Astrocyte (in vitro differentiated cells and primary cell): ENCODE results near the gene KIF1A. TPM values are rescaled to one million over a fixed set of nuclear protein-coding genes. Genes with fewer than 3 reads are reported as not detected.
"Not testable (repeated sequence)": the region's sequence is repeated elsewhere in the genome, so short reads cannot be mapped to it uniquely, and the experiment has no call there.

ENCODE experiments used
- DNase-seq: peaks from one replicate; pipeline ENCODE4 v3.0.0-alpha.2; 2010; ENCODE audit warnings: low read depth
- FAIRE-seq: peaks from 2 replicates; lab custom pipeline; 2011; peaks lifted over from hg19 to GRCh38; lab: Jason Lieb, UNC
- H2AFZ ChIP-seq: 2 replicates; pipeline ENCODE4 v1.6.0; 2012; ENCODE audit warnings: low read depth, low read length, inconsistent platforms
- H3K27ac ChIP-seq: 2 replicates; pipeline ENCODE4 v1.5.1; 2011; ENCODE audit warnings: low read depth, low read length, inconsistent platforms
- H3K27me3 ChIP-seq: 2 replicates; pipeline ENCODE4 v1.6.0; 2011; ENCODE audit warnings: low read length, inconsistent platforms; ENCODE audit not compliant: insufficient read depth
- H3K36me3 ChIP-seq: 2 replicates; pipeline ENCODE4 v1.5.1; 2011; ENCODE audit warnings: low read length, inconsistent platforms; ENCODE audit not compliant: insufficient read depth
- H3K4me1 ChIP-seq: 2 replicates; pipeline ENCODE4 v1.5.1; 2011; ENCODE audit warnings: low read length, inconsistent platforms; ENCODE audit not compliant: insufficient read depth
- H3K4me2 ChIP-seq: 2 replicates; pipeline ENCODE4 v1.6.0; 2012; ENCODE audit warnings: low read length, inconsistent platforms
- H3K4me3 ChIP-seq: 2 replicates; pipeline ENCODE4 v1.5.1; 2011; ENCODE audit warnings: low read depth, mild to moderate bottlenecking, low read length, inconsistent platforms; ENCODE audit not compliant: insufficient read depth
- H3K79me2 ChIP-seq: 2 replicates; pipeline ENCODE4 v1.6.0; 2012; ENCODE audit warnings: mild to moderate bottlenecking, low read length, inconsistent platforms; ENCODE audit not compliant: insufficient read depth
- H3K9ac ChIP-seq: 2 replicates; pipeline ENCODE4 v1.6.0; 2012; ENCODE audit warnings: mild to moderate bottlenecking, low read length, inconsistent platforms
- H3K9me3 ChIP-seq: 2 replicates; pipeline ENCODE4 v1.5.1; 2012; ENCODE audit warnings: low read depth, mild to moderate bottlenecking, low read length, inconsistent platforms; ENCODE audit not compliant: insufficient read depth
- H4K20me1 ChIP-seq: 2 replicates; pipeline ENCODE4 v1.6.0; 2012; ENCODE audit warnings: low read length, inconsistent platforms; ENCODE audit not compliant: insufficient read depth
- H3K27ac Mint-ChIP-seq: one replicate; pipeline ENCODE4 v1.8.0; 2021; ENCODE audit warnings: mild to moderate bottlenecking, mixed read lengths; ENCODE audit not compliant: unreplicated experiment
- H3K27me3 Mint-ChIP-seq: one replicate; pipeline ENCODE4 v1.8.0; 2021; ENCODE audit warnings: low read depth, mixed read lengths; ENCODE audit not compliant: unreplicated experiment
- H3K36me3 Mint-ChIP-seq: one replicate; pipeline ENCODE4 v1.8.0; 2021; ENCODE audit warnings: low read depth, mixed read lengths; ENCODE audit not compliant: unreplicated experiment
- H3K4me1 Mint-ChIP-seq: one replicate; pipeline ENCODE4 v1.8.0; 2021; ENCODE audit warnings: low read depth, mixed read lengths; ENCODE audit not compliant: unreplicated experiment
- H3K4me3 Mint-ChIP-seq: one replicate; pipeline ENCODE4 v1.8.0; 2021; ENCODE audit warnings: mild to moderate bottlenecking, moderate library complexity, mixed read lengths; ENCODE audit not compliant: unreplicated experiment
- H3K9me3 Mint-ChIP-seq: one replicate; pipeline ENCODE4 v1.8.0; 2021; ENCODE audit warnings: mild to moderate bottlenecking, mixed read lengths; ENCODE audit not compliant: unreplicated experiment
- total RNA-seq: library from RNA; stranded (reverse); gene quantifications from 2 replicates; pipeline ENCODE4 v1.2.1, GENCODE V29; 2021

KIF1A gene
- total RNA-seq, 1 donor from 2014 or later, result 51.2 TPM

DNA sequence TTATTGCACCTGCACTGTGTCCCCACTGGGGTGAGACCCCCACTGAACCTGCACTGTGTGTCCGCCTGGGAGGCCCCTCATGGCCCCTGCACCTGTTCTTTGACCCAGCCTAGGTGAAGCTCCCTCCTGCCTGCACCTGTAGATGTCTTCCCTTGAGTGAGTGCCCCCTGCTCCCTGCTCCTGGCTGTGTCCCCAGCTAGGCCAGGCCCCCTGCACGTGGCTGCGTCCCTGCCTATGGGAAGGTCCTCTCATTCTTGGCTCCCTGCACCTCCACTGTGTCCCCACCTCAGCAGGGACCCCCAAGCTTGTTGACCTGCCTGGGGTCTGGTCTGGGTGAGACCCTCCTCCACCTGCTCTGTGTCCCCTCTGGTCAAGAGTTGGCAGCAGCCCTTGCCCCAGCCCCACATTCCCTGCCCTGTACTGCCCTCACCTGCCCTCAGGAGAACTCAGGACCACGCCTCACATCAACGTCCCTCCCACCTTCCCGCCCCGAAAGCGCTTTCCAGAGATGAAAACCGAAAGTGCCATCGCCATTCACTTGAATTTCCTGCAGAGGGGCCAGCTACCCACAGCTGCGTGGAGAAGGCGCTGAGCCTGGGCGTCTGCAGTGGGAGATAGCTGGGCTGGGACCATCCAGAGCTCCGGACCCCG, 136.6 kb downstream of the KIF1A start:
- H3K4me1 Mint-ChIP-seq, H3K9me3 ChIP-seq, H3K27ac ChIP-seq, H3K4me2 ChIP-seq, H3K27ac Mint-ChIP-seq, FAIRE-seq, H3K4me3 ChIP-seq, H3K9ac ChIP-seq, H3K9me3 Mint-ChIP-seq, H3K36me3 Mint-ChIP-seq, H3K4me3 Mint-ChIP-seq, H3K36me3 ChIP-seq, DNase-seq, H3K27me3 ChIP-seq, H3K79me2 ChIP-seq, H3K4me1 ChIP-seq, H2AFZ ChIP-seq, H4K20me1 ChIP-seq: not testable (repeated sequence)
- peaks cover 26% of the 10 kb centered on the region for H3K27me3 Mint-ChIP-seq

DNA sequence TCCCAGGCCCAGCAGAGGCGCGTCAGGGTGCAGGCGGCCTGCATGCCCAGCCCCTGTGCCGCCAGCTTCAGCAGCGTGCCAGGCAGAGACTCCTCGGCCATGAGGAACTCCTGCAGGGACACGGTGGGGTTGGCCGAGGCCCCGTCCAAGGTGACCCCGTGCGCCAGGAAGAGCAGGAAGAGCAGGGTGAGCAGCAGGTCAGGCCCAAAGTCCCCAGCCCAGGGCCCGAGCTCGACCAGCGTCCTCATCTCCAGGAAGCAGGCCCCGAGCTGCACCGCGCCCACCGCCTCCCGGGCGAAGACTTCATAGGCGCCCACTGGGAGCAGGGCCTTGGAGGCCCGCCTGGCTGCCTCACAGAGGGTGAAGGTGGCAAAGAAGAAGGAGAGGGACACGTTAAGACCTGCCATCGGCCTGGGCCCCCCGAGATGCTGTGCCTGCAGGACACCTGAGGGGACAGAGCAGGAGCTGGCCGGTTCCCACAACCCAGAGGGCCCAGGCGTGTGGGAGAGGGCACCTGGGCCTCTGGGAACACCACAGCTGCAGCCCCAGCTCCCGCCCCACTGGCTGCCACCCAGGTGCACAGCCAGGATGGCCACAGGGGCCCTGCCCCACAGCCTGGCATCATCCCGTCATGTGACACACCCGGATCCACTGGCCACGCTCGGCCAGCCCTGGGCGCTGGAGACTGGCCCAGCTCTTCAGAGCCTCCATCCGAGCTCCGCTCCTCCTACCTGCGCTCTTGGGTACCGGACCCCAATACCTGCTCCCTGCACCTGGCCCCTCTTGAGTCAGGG, 137.4 kb downstream of the KIF1A start, which contains the start of gene AQP12B:
Gene AQP12B (minus strand): TSS at position 455 of the 794 bp plus-strand sequence. CDS start 48 bp downstream, at position 407.
- not testable (repeated sequence) for H3K36me3 ChIP-seq, H3K4me2 ChIP-seq, H2AFZ ChIP-seq, H3K9me3 Mint-ChIP-seq, FAIRE-seq, H4K20me1 ChIP-seq, H3K36me3 Mint-ChIP-seq, H3K27ac Mint-ChIP-seq, DNase-seq, H3K4me3 ChIP-seq, H3K9ac ChIP-seq, H3K9me3 ChIP-seq, H3K27me3 ChIP-seq, H3K79me2 ChIP-seq, H3K4me3 Mint-ChIP-seq, H3K4me1 ChIP-seq, H3K4me1 Mint-ChIP-seq, H3K27ac ChIP-seq
- H3K27me3 Mint-ChIP-seq, result peaks cover 26% of the 10 kb centered on the region

DNA sequence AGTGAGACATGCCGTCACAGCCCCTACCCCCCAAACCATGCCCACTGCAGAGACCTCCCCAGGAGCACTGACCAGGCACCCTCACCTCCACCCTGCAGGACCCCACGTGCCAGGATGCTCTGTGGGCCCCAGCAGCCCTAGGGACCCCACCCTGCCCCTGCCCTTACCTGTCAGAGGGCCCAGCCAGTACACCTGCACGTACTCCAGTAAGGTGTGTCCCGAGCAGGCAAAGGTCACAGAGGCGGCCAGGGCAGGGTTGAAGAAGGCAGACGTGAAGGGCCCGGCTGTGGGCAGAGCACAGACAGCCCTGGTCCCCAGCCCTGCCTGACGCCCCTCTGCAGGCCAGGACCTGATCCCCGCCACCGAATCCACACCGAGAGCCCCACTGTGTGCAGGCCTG, 139.8 kb downstream of the KIF1A start:
- not testable (repeated sequence) for H2AFZ ChIP-seq, H3K4me3 Mint-ChIP-seq, H3K4me1 Mint-ChIP-seq, H3K9me3 Mint-ChIP-seq, DNase-seq, H3K36me3 Mint-ChIP-seq, H3K27ac Mint-ChIP-seq, H3K27ac ChIP-seq, H3K9me3 ChIP-seq, H3K36me3 ChIP-seq, H3K9ac ChIP-seq, H3K4me3 ChIP-seq, H4K20me1 ChIP-seq, H3K4me2 ChIP-seq, FAIRE-seq, H3K79me2 ChIP-seq, H3K27me3 Mint-ChIP-seq, H3K4me1 ChIP-seq, H3K27me3 ChIP-seq

DNA sequence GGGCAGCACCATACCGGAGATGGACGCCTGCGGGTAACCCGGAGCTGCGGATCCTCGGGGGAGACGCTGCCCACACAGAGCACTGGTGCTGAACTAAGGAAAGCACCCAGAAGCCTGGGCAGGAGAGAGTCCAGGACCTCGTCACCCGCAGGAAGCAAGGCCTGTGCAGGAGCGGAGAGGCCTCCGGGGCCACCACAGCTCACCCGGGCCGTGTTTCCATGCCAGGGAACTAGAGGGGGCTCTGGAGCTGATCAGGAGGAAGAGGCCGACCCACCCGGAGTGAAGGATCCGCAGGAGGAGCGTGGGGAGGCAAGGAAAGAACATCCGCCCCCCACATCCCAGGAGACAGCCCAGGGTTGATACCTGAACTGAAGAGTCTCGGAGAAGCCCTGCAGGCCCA, 141.1 kb downstream of the KIF1A start:
- not testable (repeated sequence) for H2AFZ ChIP-seq, H3K36me3 Mint-ChIP-seq, H3K9ac ChIP-seq, H3K4me1 Mint-ChIP-seq, H3K9me3 ChIP-seq, DNase-seq, H3K4me3 Mint-ChIP-seq, H3K9me3 Mint-ChIP-seq, FAIRE-seq, H3K27me3 Mint-ChIP-seq, H3K27ac ChIP-seq, H3K4me3 ChIP-seq, H3K27me3 ChIP-seq, H3K4me1 ChIP-seq, H4K20me1 ChIP-seq, H3K27ac Mint-ChIP-seq, H3K36me3 ChIP-seq, H3K4me2 ChIP-seq, H3K79me2 ChIP-seq

DNA sequence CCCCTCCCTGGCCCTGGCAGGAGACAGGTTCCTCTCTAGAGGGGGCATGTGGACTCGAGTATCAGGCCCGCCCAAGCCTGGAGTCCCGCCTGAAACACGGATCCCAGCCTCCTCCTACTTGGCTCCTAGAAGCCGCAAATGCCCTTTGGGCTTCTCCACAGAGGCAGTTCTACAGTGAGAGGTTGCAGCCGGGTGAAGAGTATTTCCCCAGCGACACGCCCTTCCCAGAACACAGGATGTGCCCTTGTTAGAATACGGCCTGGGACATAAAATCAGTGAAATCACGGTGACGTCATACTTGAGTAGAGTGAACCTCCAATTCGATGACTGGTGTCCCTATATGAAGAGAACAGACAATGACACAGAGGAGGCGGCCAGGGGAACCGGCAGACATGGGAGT, 142.0 kb downstream of the KIF1A start:
- not testable (repeated sequence) for H3K27ac ChIP-seq, H3K4me3 ChIP-seq, H3K9me3 ChIP-seq, H2AFZ ChIP-seq, H3K27ac Mint-ChIP-seq, H3K36me3 ChIP-seq, H3K4me1 ChIP-seq, H3K27me3 ChIP-seq, H4K20me1 ChIP-seq, H3K36me3 Mint-ChIP-seq, H3K9me3 Mint-ChIP-seq, H3K9ac ChIP-seq, H3K4me2 ChIP-seq, DNase-seq, FAIRE-seq, H3K4me3 Mint-ChIP-seq, H3K79me2 ChIP-seq, H3K27me3 Mint-ChIP-seq, H3K4me1 Mint-ChIP-seq

DNA sequence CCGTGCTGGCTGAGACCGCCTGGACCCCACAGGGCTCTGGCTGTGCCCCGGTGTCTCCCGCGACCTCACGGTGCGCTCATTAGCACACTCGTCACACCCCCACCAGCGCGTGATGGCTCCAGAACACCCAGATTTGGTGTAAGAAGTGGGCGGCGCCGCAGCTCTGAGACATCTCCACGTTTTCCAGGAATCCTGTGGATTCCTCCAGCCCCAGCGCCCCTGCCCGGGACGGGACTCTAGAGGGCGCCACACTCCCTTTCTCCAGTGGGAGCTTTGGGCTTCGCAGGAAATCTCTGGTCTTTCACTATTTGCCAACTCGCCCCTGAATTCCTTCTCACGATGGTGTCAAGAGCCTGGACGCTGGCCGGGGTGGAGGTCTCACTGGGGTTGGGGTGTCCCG, 144.7 kb downstream of the KIF1A start:
- not testable (repeated sequence) for FAIRE-seq, H4K20me1 ChIP-seq, DNase-seq

More for the DNA sequence above, 144.7 kb downstream of the KIF1A start:
- peaks cover 25% of the 10 kb centered on the region for H3K27me3 Mint-ChIP-seq
- not testable (repeated sequence) for H3K4me1 Mint-ChIP-seq, H3K27ac ChIP-seq, H3K4me3 ChIP-seq, H3K4me1 ChIP-seq, H3K27ac Mint-ChIP-seq, H3K79me2 ChIP-seq, H3K9ac ChIP-seq, H3K36me3 ChIP-seq, H3K9me3 ChIP-seq, H3K4me3 Mint-ChIP-seq, H3K9me3 Mint-ChIP-seq, H3K4me2 ChIP-seq, H2AFZ ChIP-seq, H3K36me3 Mint-ChIP-seq
- H3K27me3 ChIP-seq, result peaks cover 21% of the 10 kb centered on the region
